ENCODE results near the gene KRT6A.

- no peak for TF ChIP-seq CTCF (conservative IDR thresholded peaks at IDR 0.05)
- TF ChIP-seq ZFX (IDR thresholded peaks at IDR 0.05) = no peak
These were observed 46.6 kb downstream of the KRT6A start for GRCh38 chr12:52446367-52447045.
